Fibroblast of mammary gland (primary cell): ENCODE data around the gene LNPK.

Experiments used
- DNase-seq: peaks from one replicate; pipeline ENCODE4 v3.0.0-alpha.2; 2010; ENCODE audit warnings: low read depth
- H3K4me3 ChIP-seq: 2 replicates; pipeline ENCODE4 v1.5.1; 2011; ENCODE audit warnings: low read depth, mild to moderate bottlenecking, low read length, moderate library complexity; ENCODE audit not compliant: control insufficient read depth
- TF ChIP-seq, protein P1 (sequence below): conservative IDR thresholded peaks from 2 replicates; pipeline ENCODE4 v1.5.1; 2011; ENCODE audit warnings: low read depth, low read length, inconsistent platforms; ENCODE audit not compliant: control insufficient read depth, insufficient read depth

The LNPK gene

GRCh38 chr2:175932675-175933074, 69.4 kb downstream of the LNPK start:
- TF ChIP-seq, protein P1, sequence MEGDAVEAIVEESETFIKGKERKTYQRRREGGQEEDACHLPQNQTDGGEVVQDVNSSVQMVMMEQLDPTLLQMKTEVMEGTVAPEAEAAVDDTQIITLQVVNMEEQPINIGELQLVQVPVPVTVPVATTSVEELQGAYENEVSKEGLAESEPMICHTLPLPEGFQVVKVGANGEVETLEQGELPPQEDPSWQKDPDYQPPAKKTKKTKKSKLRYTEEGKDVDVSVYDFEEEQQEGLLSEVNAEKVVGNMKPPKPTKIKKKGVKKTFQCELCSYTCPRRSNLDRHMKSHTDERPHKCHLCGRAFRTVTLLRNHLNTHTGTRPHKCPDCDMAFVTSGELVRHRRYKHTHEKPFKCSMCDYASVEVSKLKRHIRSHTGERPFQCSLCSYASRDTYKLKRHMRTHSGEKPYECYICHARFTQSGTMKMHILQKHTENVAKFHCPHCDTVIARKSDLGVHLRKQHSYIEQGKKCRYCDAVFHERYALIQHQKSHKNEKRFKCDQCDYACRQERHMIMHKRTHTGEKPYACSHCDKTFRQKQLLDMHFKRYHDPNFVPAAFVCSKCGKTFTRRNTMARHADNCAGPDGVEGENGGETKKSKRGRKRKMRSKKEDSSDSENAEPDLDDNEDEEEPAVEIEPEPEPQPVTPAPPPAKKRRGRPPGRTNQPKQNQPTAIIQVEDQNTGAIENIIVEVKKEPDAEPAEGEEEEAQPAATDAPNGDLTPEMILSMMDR, result no peak
- no peak for DNase-seq
- no peak overlapping the region for H3K4me3 ChIP-seq

DNA sequence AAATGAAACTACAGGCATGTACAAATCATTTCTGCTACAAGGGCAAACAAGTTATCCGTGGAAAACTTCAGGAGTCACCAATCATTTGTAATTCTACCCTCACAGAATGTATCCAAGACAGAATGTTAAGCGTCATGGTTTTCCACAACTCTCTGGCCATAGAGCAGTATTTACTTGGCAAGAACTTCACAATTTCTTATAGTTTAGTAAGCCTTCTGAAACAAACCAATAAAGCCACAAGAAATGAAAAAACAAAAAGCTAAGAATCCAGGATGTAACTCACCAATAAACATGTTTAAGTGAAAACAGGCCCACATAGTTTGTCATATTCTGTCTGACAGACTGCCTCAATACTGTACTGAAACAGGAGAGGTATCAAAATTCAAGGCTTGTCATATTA, 70.3 kb downstream of the LNPK start:
- peak; percentile 95 for DNase-seq
- TF ChIP-seq, protein P1, result no peak

DNA sequence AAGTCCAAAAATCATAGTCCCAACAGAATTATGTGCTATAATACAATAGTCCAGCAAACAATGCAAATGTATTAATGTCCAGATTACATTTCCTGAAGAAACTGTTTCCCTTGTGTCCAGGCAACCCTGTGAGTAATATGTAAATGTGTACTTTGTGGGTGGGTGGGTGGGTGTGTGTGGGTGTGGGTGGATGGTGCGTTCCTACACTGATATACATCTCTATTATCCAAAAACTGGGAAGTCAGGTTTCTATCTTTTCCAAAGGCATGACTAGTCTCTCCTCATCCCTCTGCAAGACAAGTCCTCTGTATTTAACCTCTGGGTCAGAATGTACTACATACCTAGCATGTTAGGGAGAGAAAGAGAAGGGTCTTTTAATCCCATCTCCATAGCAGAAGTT, 71.6 kb downstream of the LNPK start:
- DNase-seq, result peak; percentile 40
- TF ChIP-seq, protein P1, result no peak

More for the DNA sequence above, 70.3 kb downstream of the LNPK start:
- H3K4me3 ChIP-seq, result no peak overlapping the region

GRCh38 chr2:175929850-175930249, 72.2 kb downstream of the LNPK start:
- no peak overlapping the region for H3K4me3 ChIP-seq
- TF ChIP-seq, protein P1, result no peak
- peak; percentile 83 for DNase-seq

More for the DNA sequence above, 71.6 kb downstream of the LNPK start:
- no peak overlapping the region for H3K4me3 ChIP-seq

GRCh38 chr2:175926272-175926671, 75.8 kb downstream of the LNPK start:
- H3K4me3 ChIP-seq, result no peak overlapping the region
- peak; percentile 80 for DNase-seq
- TF ChIP-seq, protein P1, result no peak

DNA sequence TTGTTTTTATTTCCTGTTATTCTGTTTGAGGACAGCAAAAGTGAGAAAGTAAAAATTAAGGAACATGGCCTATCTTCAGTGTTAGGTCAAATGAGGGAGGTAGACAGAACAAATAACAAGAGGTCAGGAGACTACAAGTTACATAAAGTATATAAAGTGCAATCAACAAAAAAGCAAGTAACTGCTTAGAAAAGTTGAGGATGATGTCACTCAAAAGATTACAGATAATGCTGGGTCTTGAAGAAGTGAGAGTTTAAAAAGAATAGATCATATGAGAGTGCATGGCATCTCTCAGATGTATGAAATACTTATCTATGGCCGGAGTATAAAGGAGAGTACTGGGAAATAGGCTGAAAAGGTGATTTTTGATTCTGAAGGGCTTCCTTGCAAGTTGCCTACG, 79.9 kb downstream of the LNPK start:
- DNase-seq, result no peak
- no peak overlapping the region for H3K4me3 ChIP-seq
- TF ChIP-seq, protein P1, result no peak

DNA sequence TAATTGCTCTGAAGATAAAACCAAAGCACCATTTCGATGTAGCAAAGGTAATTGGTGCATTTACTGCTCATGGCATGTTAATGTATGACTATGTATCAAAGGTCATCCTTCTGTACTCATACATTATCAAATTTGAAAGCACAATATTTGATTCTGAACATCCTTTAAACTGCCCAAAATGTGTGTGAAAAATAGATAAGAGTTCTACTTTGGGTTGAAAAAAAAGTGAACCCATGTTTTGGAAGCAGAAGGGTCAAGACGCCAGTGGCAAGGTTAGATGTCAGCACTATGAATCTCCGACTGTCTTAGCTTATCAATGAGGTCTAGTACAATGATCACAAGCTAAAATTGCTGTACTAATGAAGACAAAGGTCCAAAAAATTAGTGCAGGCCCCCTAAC, 83.1 kb downstream of the LNPK start:
- TF ChIP-seq, protein P1, result no peak

More for the DNA sequence above, 83.1 kb downstream of the LNPK start:
- DNase-seq, result no peak
- no peak overlapping the region for H3K4me3 ChIP-seq
